ENCODE data around the gene FGF2. TPM values are rescaled to one million over a fixed set of nuclear protein-coding genes. Genes with fewer than 3 reads are reported as not detected.

Gene FGF2
- total RNA-seq, 4 donors from 2014 or later = 19.0 to 32.8 (median 24.6) TPM

DNA sequence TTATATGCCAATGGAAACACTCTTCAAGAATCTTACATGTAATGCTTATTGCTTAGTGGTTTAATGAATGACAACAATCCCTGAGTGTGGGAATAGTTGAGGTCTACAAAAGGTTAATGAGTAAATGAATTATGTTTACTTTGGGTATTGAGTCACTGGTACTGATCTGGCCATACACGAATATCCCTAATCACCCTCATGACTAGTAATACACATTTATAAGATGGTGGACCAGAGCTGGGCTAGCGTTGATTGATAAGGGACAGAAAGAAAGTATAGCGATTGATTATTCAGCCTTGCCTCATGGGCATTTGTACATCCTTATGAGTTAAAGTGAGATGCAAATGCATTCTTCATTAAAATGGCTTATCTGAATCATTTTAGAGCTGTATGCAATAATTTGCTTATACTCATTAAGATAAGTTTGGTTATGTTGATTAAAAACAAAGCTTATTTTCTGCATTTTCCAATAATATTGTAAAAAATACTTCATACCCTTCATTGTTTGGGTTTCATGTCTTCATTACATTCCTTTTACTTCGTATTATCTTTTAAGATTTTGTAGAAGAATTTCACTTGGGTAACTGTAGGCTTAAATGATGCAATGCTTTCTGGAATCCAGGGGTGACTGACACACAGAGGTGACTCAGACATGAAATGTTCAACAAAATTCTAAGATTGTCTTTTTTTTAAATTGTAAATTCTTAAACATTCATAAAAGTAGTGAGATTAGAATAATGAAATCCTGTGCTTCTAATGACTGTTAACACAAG lies 47.4 kb downstream of the FGF2 start:
- DNase-seq (ENCODE audit: low spot score in 2 of 2) = no peak
- Histone ChIP-seq H3K36me3 (peaks cover 0 to 7% (median 0%) of the 10 kb centered on the region in 3 donors), H3K27ac (no peak overlapping the region), H3K27me3 (no peaks in the 10 kb centered on the region), H3K9me3 (no peaks in the 10 kb centered on the region), H3K4me1 (peaks cover 0 to 17% (median 0%) of the 10 kb centered on the region in 4 donors), H3K4me3 (no peak overlapping the region)
- TF ChIP-seq POLR2A (IDR thresholded peaks at IDR 0.05) = no peak
- TF ChIP-seq EP300 (IDR thresholded peaks at IDR 0.05) = no peak
- no peak for TF ChIP-seq CTCF (IDR thresholded peaks at IDR 0.05)
- 66 to 70% methylated on average over 4 of the region's 4 CpGs for WGBS, 2 donors

DNA sequence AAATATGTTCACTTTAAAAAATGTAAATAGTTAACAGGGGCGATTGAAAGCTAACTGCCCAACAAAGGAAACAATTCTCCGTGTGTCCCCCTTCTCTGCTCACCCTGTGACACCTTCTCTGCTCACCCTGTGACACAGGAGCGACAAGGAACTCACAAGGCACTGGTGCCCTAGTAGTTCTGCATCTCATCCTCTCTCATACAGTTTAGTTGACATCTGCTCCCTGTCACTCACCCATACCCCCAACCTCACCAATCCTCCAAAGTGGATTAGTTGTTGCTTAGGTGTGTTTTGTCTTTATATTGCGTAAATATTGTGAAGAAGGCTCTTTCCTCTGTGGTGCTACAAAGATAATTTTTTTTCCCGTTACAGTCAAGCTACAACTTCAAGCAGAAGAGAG lies 49.3 kb downstream of the FGF2 start:
- no peak for DNase-seq (ENCODE audit: low spot score in 2 of 2)
- Histone ChIP-seq H3K4me3 (no peak overlapping the region), H3K4me1 (peaks cover 0 to 17% (median 0%) of the 10 kb centered on the region in 4 donors), H3K27me3 (no peaks in the 10 kb centered on the region), H3K27ac (no peak overlapping the region), H3K9me3 (peaks cover 0 to 4% (median 0%) of the 10 kb centered on the region in 4 donors), H3K36me3 (peaks cover 0 to 26% (median 0%) of the 10 kb centered on the region in 3 donors)
- TF ChIP-seq POLR2A (IDR thresholded peaks at IDR 0.05) = no peak
- no peak for TF ChIP-seq CTCF (IDR thresholded peaks at IDR 0.05)
- TF ChIP-seq EP300 (IDR thresholded peaks at IDR 0.05) = no peak
- WGBS, 2 donors = 82 to 84% methylated on average over 5 of the region's 5 CpGs

- no peak overlapping the region for H3K27ac ChIP-seq
- 90 to 93% methylated on average over 3 of the region's 3 CpGs for WGBS, 2 donors
- H3K27me3 ChIP-seq = no peaks in the 10 kb centered on the region
- peaks cover 0 to 31% (median 0%) of the 10 kb centered on the region in 3 donors for H3K36me3 ChIP-seq
- no peak overlapping the region for H3K4me3 ChIP-seq
- H3K4me1 ChIP-seq = peaks cover 0 to 17% (median 0%) of the 10 kb centered on the region in 4 donors
- H3K9me3 ChIP-seq = peaks cover 0 to 4% (median 0%) of the 10 kb centered on the region in 4 donors
- TF ChIP-seq POLR2A (IDR thresholded peaks at IDR 0.05) (no peak), EP300 (IDR thresholded peaks at IDR 0.05) (no peak), CTCF (IDR thresholded peaks at IDR 0.05) (no peak)
- no peak for DNase-seq (ENCODE audit: low spot score in 2 of 2)
Measured at GRCh38 chr4:122876456-122876855, 49.8 kb downstream of the FGF2 start.

DNA sequence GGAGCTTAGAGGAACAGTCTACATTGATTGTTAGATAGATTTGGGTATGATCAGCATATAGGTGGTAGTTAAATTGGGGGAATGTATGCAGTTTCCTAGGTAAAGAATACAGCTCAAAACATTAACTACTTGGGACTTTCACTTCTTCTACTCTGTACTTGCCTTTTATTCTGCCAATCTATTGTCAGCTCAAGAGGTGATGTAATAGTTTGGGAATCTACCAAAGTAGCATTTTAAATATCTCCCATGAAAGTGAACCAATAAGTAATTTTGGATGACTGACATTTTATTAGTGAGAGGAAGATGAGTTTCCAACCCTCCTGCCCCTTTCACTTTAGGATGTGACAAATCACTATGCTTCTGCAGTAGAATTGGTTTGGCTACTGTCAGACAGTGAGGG lies 52.4 kb downstream of the FGF2 start:
- H3K27me3 ChIP-seq = no peaks in the 10 kb centered on the region
- peaks cover 0 to 40% (median 0%) of the 10 kb centered on the region in 3 donors for H3K36me3 ChIP-seq
- H3K4me1 ChIP-seq = peaks cover 0 to 5% (median 0%) of the 10 kb centered on the region in 4 donors
- TF ChIP-seq CTCF (IDR thresholded peaks at IDR 0.05) (no peak), EP300 (IDR thresholded peaks at IDR 0.05) (no peak), POLR2A (IDR thresholded peaks at IDR 0.05) (no peak)
- no peak for DNase-seq (ENCODE audit: low spot score in 2 of 2)
- H3K9me3 ChIP-seq = peaks cover 0 to 4% (median 0%) of the 10 kb centered on the region in 4 donors
- no peak overlapping the region for H3K27ac ChIP-seq
- no peak overlapping the region for H3K4me3 ChIP-seq

Data from tibial nerve (tissue), 4 donors.